ENCODE data around the gene ICE1. TPM values are rescaled to one million over a fixed set of nuclear protein-coding genes. Genes with fewer than 3 reads are reported as not detected.
"Not testable (repeated sequence)": the region's sequence is repeated elsewhere in the genome, so short reads cannot be mapped to it uniquely, and the experiment has no call there.

The ICE1 gene
- total RNA-seq, 1 donor from 2014 or later: 37.9 TPM

DNA sequence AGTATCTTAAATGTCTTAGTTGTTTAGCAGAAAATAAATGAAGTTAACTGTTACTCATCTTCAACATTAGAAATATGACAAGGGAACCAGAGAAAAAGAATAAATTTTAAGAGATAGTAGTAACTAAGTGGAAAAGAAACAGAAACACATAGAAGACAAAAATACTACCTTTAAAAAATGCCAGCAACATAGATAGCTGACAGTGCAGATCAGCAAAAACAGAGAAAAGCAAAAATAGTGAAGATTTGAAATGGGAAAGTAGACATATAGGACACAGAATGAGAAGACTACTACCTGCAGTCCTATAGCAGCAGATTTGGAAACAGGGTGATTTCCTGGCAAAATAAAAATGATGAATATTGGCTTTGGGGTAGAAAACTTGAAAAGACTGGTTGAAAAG is 48.5 kb downstream of the ICE1 start:
- H3K36me3 Mint-ChIP-seq: peaks cover 32% of the 10 kb centered on the region
- H3K27ac Mint-ChIP-seq: peak overlapping the region; percentile 8
- no peaks in the 10 kb centered on the region for H3K9me3 Mint-ChIP-seq
- no peak for TF ChIP-seq CTCF (IDR thresholded peaks at IDR 0.05; ENCODE audit: unreplicated experiment)
- H3K27me3 Mint-ChIP-seq (ENCODE audit: low read depth): no peaks in the 10 kb centered on the region
- H3K4me3 Mint-ChIP-seq: no peak overlapping the region
- no peaks in the 10 kb centered on the region for H3K4me1 Mint-ChIP-seq
- no peak for DNase-seq (ENCODE audit: low spot score in 2 of 2, unreplicated experiment in 2 of 2)

DNA sequence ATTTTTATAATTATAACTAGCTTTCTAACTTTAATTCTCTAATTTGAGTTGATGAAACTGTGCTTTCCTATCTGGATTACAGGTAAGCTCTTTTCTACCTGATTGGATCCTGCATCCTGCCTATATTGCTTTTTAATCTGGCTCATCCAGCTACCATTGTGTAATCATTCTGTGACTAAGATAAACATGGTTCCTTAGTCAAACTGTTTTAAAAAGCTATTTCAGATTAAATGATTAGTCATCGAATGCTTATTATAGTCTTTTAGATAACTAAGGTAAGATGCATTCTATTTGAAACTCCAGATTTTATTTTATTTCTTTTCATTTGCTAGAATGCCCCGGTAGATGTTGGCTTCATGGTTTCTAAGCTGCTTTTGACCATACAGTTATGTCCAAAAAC is 50.7 kb downstream of the ICE1 start:
- H3K4me3 Mint-ChIP-seq: no peak overlapping the region
- H3K27me3 Mint-ChIP-seq (ENCODE audit: low read depth): no peaks in the 10 kb centered on the region
- no peak for DNase-seq (ENCODE audit: low spot score in 2 of 2, unreplicated experiment in 2 of 2)
- H3K9me3 Mint-ChIP-seq: no peaks in the 10 kb centered on the region
- TF ChIP-seq CTCF (IDR thresholded peaks at IDR 0.05; ENCODE audit: unreplicated experiment): no peak
- peaks cover 37% of the 10 kb centered on the region for H3K36me3 Mint-ChIP-seq
- no peak overlapping the region for H3K27ac Mint-ChIP-seq
- H3K4me1 Mint-ChIP-seq: no peaks in the 10 kb centered on the region

DNA sequence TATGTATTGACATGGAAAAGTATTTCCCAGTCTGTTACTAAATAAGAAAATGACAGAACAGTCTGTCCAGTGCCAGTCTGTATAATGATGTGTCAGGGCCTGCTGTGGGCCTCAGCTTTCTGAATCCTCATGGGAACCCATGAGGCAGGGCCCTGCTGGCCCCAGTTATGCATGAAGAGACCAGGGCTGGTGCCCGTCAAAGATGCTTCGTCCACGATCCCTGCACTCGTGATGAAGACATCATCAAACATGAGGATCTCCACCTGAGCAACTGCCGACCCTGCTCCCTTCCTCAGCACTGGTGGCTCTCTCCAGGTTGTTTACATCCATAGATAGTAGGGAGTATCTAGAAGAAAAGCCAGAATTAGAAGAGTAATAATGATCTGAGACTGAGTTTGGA is 52.5 kb downstream of the ICE1 start:
- H3K27ac Mint-ChIP-seq: no peak overlapping the region
- H3K36me3 Mint-ChIP-seq: peaks cover 54% of the 10 kb centered on the region
- H3K27me3 Mint-ChIP-seq (ENCODE audit: low read depth): no peaks in the 10 kb centered on the region
- no peak for TF ChIP-seq CTCF (IDR thresholded peaks at IDR 0.05; ENCODE audit: unreplicated experiment)
- DNase-seq (ENCODE audit: low spot score in 2 of 2, unreplicated experiment in 2 of 2): no peak
- H3K4me1 Mint-ChIP-seq: no peaks in the 10 kb centered on the region
- H3K9me3 Mint-ChIP-seq: no peaks in the 10 kb centered on the region
- no peak overlapping the region for H3K4me3 Mint-ChIP-seq

GRCh38 chr5:5475975-5476374 is 53.5 kb downstream of the ICE1 start:
- Mint-ChIP-seq H3K9me3 (no peaks in the 10 kb centered on the region), H3K4me1 (no peaks in the 10 kb centered on the region), H3K4me3 (no peak overlapping the region), H3K27ac (no peak overlapping the region), H3K27me3 (ENCODE audit: low read depth) (no peaks in the 10 kb centered on the region), H3K36me3 (peaks cover 57% of the 10 kb centered on the region)
- no peak for TF ChIP-seq CTCF (IDR thresholded peaks at IDR 0.05; ENCODE audit: unreplicated experiment)
- no peak for DNase-seq (ENCODE audit: low spot score in 2 of 2, unreplicated experiment in 2 of 2)

DNA sequence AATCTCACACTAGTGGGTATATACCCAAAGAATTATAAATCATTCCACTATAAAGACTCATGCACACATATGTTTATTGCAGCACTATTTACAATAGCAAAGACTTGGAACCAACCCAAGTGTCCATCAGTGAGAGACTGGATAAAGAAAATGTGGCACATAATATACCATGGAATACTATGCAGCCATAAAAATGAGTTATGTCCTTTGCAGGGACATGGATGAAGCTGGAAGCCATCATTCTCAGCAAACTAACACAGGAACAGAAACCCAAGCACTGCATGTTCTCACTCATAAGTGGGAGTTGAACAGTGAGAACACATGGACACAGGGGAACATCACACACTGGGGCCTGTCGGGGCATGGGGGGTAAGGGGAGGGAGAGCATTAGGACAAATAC is 57.1 kb downstream of the ICE1 start:
- not testable (repeated sequence) for H3K9me3 Mint-ChIP-seq; H3K4me1 Mint-ChIP-seq; DNase-seq (ENCODE audit: low spot score in 2 of 2, unreplicated experiment in 2 of 2); H3K27me3 Mint-ChIP-seq (ENCODE audit: low read depth); H3K4me3 Mint-ChIP-seq; H3K27ac Mint-ChIP-seq
- H3K36me3 Mint-ChIP-seq: peaks cover 53% of the 10 kb centered on the region

GRCh38 chr5:5480481-5481111 is 58.1 kb downstream of the ICE1 start:
- no peak for TF ChIP-seq CTCF (IDR thresholded peaks at IDR 0.05; ENCODE audit: unreplicated experiment)
- Mint-ChIP-seq H3K4me1 (no peaks in the 10 kb centered on the region), H3K27me3 (ENCODE audit: low read depth) (no peaks in the 10 kb centered on the region), H3K27ac (no peak overlapping the region), H3K36me3 (peaks cover 46% of the 10 kb centered on the region), H3K4me3 (no peak overlapping the region), H3K9me3 (no peaks in the 10 kb centered on the region)
- no peak for DNase-seq (ENCODE audit: low spot score in 2 of 2, unreplicated experiment in 2 of 2)
